Thyroid gland (tissue), 4 donors: ENCODE data around the gene LDAH. TPM values are rescaled to one million over a fixed set of nuclear protein-coding genes. Genes with fewer than 3 reads are reported as not detected.

Experiments used
- DNase-seq, 2 donors: peaks; one replicate each; pipeline ENCODE4 v3.0.0-alpha.2; 2019
- H3K27ac ChIP-seq, 3 donors: fragments of 200-600 bp; sonication (generic); 1 replicate in 2 of 3; 2 replicates in 1 of 3; pipeline ENCODE4 v1.5.1; 2016 to 2019; ENCODE audit warnings: mild to moderate bottlenecking in 1 of 3, moderate library complexity in 1 of 3
- H3K27me3 ChIP-seq: fragments of 200-600 bp; sonication (generic); one replicate; pipeline ENCODE4 v1.5.1; 2019
- H3K36me3 ChIP-seq, 2 donors: fragments of 200-600 bp; sonication (generic); one replicate each; pipeline ENCODE4 v1.5.1; 2016 to 2019
- H3K4me1 ChIP-seq, 2 donors: fragments of 200-600 bp; sonication (generic); one replicate each; pipeline ENCODE4 v1.5.1; 2017 to 2019
- H3K4me3 ChIP-seq, 3 donors: fragments of 200-600 bp; sonication (generic); replicated peaks in 1 of 3; 1 replicate in 2 of 3; 2 replicates in 1 of 3; pipeline ENCODE4 v1.5.1; 2016; ENCODE audit warnings: mild to moderate bottlenecking in 1 of 3
- H3K9me3 ChIP-seq: fragments of 200-600 bp; sonication (generic); one replicate; pipeline ENCODE4 v1.5.1; 2017
- CTCF ChIP-seq, 6 experiments: fragments of 200-600 bp in 3 of 6; fragments of 450-650 bp in 3 of 6; sonication (generic) in 3 of 6; IDR thresholded peaks; one replicate each; pipeline ENCODE4 v1.5.1; 2016 to 2019; ENCODE audit warnings: antibody characterized with exemption in 6 of 6, mild to moderate bottlenecking in 2 of 6, inconsistent platforms in 1 of 6, moderate library complexity in 1 of 6
- POLR2A ChIP-seq, 2 donors: fragments of 450-650 bp; IDR thresholded peaks; one replicate each; pipeline ENCODE4 v1.6.1; 2017; ENCODE audit warnings: antibody characterized with exemption in 2 of 2, mild to moderate bottlenecking in 2 of 2, moderate library complexity in 1 of 2
- WGBS, 2 donors: methylation state at CpG; one replicate each; pipeline ENCODE4 v1.1.5; 2017; 5-methylcytosine and 5-hydroxymethylcytosine counted together
- intact Hi-C: fragments of 100-400 bp; cut with DNase I; formaldehyde crosslinking; loops from one replicate; pipeline ENCODE4 v1.15.1; 2023
- total RNA-seq, 4 donors: library from RNA; depleted of rRNA; stranded (reverse); fragments of >200 nt; gene quantifications; one replicate each; pipeline ENCODE4 v1.2.3, GENCODE V29; 2016

Gene LDAH
- total RNA-seq, 4 donors from 2014 or later, result 11.6 to 17.2 (median 16.2) TPM

- 68 to 72% methylated on average over 7 of the region's 7 CpGs for WGBS, 2 donors
- H3K4me1 ChIP-seq, result no peaks in the 10 kb centered on the region
- intact Hi-C loops, result no loop called here
- H3K4me3 ChIP-seq, result no peak overlapping the region
- no peaks in the 10 kb centered on the region for H3K27me3 ChIP-seq
- peaks cover 0 to 10% of the 10 kb centered on the region in 2 donors for H3K36me3 ChIP-seq
- no peak for DNase-seq
- TF ChIP-seq POLR2A (IDR thresholded peaks at IDR 0.05), result no peak
- TF ChIP-seq CTCF (IDR thresholded peaks at IDR 0.05), result peak in 1 of 6 experiments; percentile 30
- H3K27ac ChIP-seq, result no peak overlapping the region
- H3K9me3 ChIP-seq, result no peaks in the 10 kb centered on the region
Measured at GRCh38 chr2:20682167-20682920, 140.6 kb downstream of the LDAH start.

- Histone ChIP-seq H3K36me3 (peaks cover 0 to under 1% of the 10 kb centered on the region in 2 donors), H3K27me3 (no peaks in the 10 kb centered on the region), H3K27ac (no peak overlapping the region), H3K9me3 (no peaks in the 10 kb centered on the region), H3K4me3 (no peak overlapping the region), H3K4me1 (no peaks in the 10 kb centered on the region)
- intact Hi-C loops, result no loop called here
- no peak for DNase-seq
- 95% methylated on average over 5 to 8 of the region's 10 CpGs for WGBS, 2 donors
- TF ChIP-seq POLR2A (IDR thresholded peaks at IDR 0.05) (no peak), CTCF (IDR thresholded peaks at IDR 0.05) (no peak)
Measured at GRCh38 chr2:20680744-20681375, 142.0 kb downstream of the LDAH start.

GRCh38 chr2:20678780-20679179 is 144.1 kb downstream of the LDAH start:
- no peak for TF ChIP-seq CTCF (IDR thresholded peaks at IDR 0.05)
- TF ChIP-seq POLR2A (IDR thresholded peaks at IDR 0.05), result no peak
- intact Hi-C loops, result no loop called here
- 70 to 85% methylated on average over 2 of the region's 2 CpGs for WGBS, 2 donors
- no peaks in the 10 kb centered on the region for H3K27me3 ChIP-seq
- H3K4me3 ChIP-seq, result no peak overlapping the region
- H3K36me3 ChIP-seq, result no peaks in the 10 kb centered on the region
- H3K9me3 ChIP-seq, result no peaks in the 10 kb centered on the region
- H3K4me1 ChIP-seq, result no peaks in the 10 kb centered on the region
- DNase-seq, result no peak
- H3K27ac ChIP-seq, result no peak overlapping the region

GRCh38 chr2:20678086-20678395 is 144.9 kb downstream of the LDAH start:
- intact Hi-C loops, result no loop called here
- WGBS, 2 donors, result 81 to 91% methylated on average over 1 of the region's 1 CpG
- no peaks in the 10 kb centered on the region for H3K4me1 ChIP-seq

More at GRCh38 chr2:20678086-20678395, 144.9 kb downstream of the LDAH start:
- H3K27ac ChIP-seq, result no peak overlapping the region
- H3K36me3 ChIP-seq, result no peaks in the 10 kb centered on the region
- TF ChIP-seq POLR2A (IDR thresholded peaks at IDR 0.05), result no peak
- no peak for TF ChIP-seq CTCF (IDR thresholded peaks at IDR 0.05)
- no peak overlapping the region for H3K4me3 ChIP-seq
- no peaks in the 10 kb centered on the region for H3K27me3 ChIP-seq
- no peak for DNase-seq
- no peaks in the 10 kb centered on the region for H3K9me3 ChIP-seq
